ENCODE results near the gene AGPS.
A peak's percentile ranks its signal among the peaks of the same experiment; 100 is the strongest.

DNA sequence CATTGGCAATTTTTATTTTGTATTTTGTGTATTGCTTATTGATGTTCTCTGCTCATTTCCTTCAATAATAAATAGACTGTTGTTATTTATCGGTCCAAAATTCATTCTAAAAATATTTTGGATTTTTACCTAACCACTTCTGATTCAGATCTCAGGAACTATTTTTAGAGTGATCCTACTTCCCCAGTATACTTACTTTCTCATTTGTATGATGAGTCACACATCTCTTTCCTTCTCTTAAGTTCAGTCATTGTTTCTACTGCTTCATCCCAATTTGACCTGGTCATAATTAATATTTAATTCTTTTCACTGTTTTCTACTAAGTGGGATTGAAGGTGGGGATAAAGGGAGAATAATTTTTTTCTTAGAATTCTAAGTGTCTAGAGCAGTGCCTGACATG lies 75.1 kb downstream of the AGPS start:
- no peak for TF ChIP-seq MAZ (CRISPR knock-in tag; conservative IDR thresholded peaks at IDR 0.05 in 1 of 2, IDR thresholded peaks at IDR 0.05 in 1 of 2)
- TF ChIP-seq, protein P1, sequence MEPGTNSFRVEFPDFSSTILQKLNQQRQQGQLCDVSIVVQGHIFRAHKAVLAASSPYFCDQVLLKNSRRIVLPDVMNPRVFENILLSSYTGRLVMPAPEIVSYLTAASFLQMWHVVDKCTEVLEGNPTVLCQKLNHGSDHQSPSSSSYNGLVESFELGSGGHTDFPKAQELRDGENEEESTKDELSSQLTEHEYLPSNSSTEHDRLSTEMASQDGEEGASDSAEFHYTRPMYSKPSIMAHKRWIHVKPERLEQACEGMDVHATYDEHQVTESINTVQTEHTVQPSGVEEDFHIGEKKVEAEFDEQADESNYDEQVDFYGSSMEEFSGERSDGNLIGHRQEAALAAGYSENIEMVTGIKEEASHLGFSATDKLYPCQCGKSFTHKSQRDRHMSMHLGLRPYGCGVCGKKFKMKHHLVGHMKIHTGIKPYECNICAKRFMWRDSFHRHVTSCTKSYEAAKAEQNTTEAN (CRISPR knock-in tag; IDR thresholded peaks at IDR 0.05), result no peak
- no peak for TF ChIP-seq ZFP1 (CRISPR knock-in tag; IDR thresholded peaks at IDR 0.05)
- TF ChIP-seq, protein P2, sequence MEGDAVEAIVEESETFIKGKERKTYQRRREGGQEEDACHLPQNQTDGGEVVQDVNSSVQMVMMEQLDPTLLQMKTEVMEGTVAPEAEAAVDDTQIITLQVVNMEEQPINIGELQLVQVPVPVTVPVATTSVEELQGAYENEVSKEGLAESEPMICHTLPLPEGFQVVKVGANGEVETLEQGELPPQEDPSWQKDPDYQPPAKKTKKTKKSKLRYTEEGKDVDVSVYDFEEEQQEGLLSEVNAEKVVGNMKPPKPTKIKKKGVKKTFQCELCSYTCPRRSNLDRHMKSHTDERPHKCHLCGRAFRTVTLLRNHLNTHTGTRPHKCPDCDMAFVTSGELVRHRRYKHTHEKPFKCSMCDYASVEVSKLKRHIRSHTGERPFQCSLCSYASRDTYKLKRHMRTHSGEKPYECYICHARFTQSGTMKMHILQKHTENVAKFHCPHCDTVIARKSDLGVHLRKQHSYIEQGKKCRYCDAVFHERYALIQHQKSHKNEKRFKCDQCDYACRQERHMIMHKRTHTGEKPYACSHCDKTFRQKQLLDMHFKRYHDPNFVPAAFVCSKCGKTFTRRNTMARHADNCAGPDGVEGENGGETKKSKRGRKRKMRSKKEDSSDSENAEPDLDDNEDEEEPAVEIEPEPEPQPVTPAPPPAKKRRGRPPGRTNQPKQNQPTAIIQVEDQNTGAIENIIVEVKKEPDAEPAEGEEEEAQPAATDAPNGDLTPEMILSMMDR (IDR thresholded peaks at IDR 0.05 in 2 of 3, conservative IDR thresholded peaks at IDR 0.05 in 1 of 3; ENCODE audit: insufficient read depth in 2 of 3, low read depth in 1 of 3, low read length in 3 of 3), result no peak
- TF ChIP-seq NR1H2 (CRISPR knock-in tag; IDR thresholded peaks at IDR 0.05), result no peak
- TF ChIP-seq TAF1 (IDR thresholded peaks at IDR 0.05; ENCODE audit: control insufficient read depth, extremely low read depth, insufficient read depth, low read length, severe bottlenecking), result no peak
- no peak for TF ChIP-seq POLR2AphosphoS5 (IDR thresholded peaks at IDR 0.05; ENCODE audit: control insufficient read depth, insufficient read depth, low read depth, low read length)
- TF ChIP-seq, protein P3, sequence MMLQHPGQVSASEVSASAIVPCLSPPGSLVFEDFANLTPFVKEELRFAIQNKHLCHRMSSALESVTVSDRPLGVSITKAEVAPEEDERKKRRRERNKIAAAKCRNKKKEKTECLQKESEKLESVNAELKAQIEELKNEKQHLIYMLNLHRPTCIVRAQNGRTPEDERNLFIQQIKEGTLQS (IDR thresholded peaks at IDR 0.05), result peak; percentile 60
- TF ChIP-seq, protein P3 (CRISPR knock-in tag; conservative IDR thresholded peaks at IDR 0.05), result no peak
- no peak for TF ChIP-seq POLR2A (conservative IDR thresholded peaks at IDR 0.05)
- TF ChIP-seq SETDB1 (IDR thresholded peaks at IDR 0.05; ENCODE audit: low read length), result no peak
- TF ChIP-seq BRCA1 (IDR thresholded peaks at IDR 0.05), result no peak
- no peak for TF ChIP-seq BRCA1 (CRISPR knock-in tag; IDR thresholded peaks at IDR 0.05)
- TF ChIP-seq TAF15 (IDR thresholded peaks at IDR 0.05; ENCODE audit: low read depth, low read length), result no peak
